HepG2 (cell line): ENCODE measurements around the gene REEP6. TPM values are rescaled to one million over a fixed set of nuclear protein-coding genes. Genes with fewer than 3 reads are reported as not detected.
A peak's percentile ranks its signal among the peaks of the same experiment; 100 is the strongest.

Source experiments
- ATAC-seq: fragments of 200-7000 bp; cut with Tn5 transposase; 3 replicates; pipeline ENCODE4 v1.9.1; 2020; ENCODE audit warnings: mild to moderate bottlenecking, moderate library complexity
- BruUV-seq: library from RNA; stranded (reverse); fragments of 400-500 nt; replicated peaks from 2 replicates; lab custom pipeline; 2021; lab: Mats Ljungman, UMichigan
- CTCF ChIA-PET: fragments of 300-600 bp; formaldehyde crosslinking; extraction: SDS; loops from one replicate; lab custom pipeline; 2021; ENCODE audit warnings: low total read pairs, inconsistent platforms, low intra/inter-chr PET ratio; lab: Yijun Ruan, JAX
- POLR2A ChIA-PET: fragments of 350-600 bp; sonication (Branson Sonifier 250); formaldehyde crosslinking; loops from one replicate; lab custom pipeline; 2020; ENCODE audit warnings: antibody characterized with exemption, inconsistent platforms; lab: Yijun Ruan, JAX
- DNase-seq: peaks from one replicate; pipeline ENCODE4 v3.0.0-alpha.2; 2015; ENCODE audit warnings: low spot score
- FAIRE-seq: peaks from 3 replicates; lab custom pipeline; 2011; peaks lifted over from hg19 to GRCh38; lab: Jason Lieb, UNC
- H2AFZ ChIP-seq: one replicate; pipeline ENCODE4 v1.6.1; 2011; ENCODE audit warnings: low read length, inconsistent platforms
- H3K27ac ChIP-seq: fragments of 300-600 bp; 3 replicates; pipeline ENCODE4 v1.8.0; 2011; ENCODE audit warnings: mixed run types, mild to moderate bottlenecking, mixed read lengths, low read length, inconsistent platforms; ENCODE audit not compliant: insufficient read depth; ENCODE audit errors: extremely low read length
- H3K27me3 ChIP-seq, 2 experiments: fragments of 200-600 bp in 1 of 2; 2 replicates in 1 of 2; 3 replicates in 1 of 2; pipeline versions ENCODE4 v1.6.0 to v1.8.0; 2011; ENCODE audit warnings: low read length in 2 of 2, mild to moderate bottlenecking in 2 of 2, moderate library complexity in 2 of 2, inconsistent platforms in 1 of 2; ENCODE audit not compliant: insufficient read depth in 2 of 2, control insufficient read depth in 1 of 2
- H3K36me3 ChIP-seq, 2 experiments: fragments of 200-600 bp in 1 of 2; replicated peaks in 1 of 2; 2 replicates in 1 of 2; 3 replicates in 1 of 2; pipeline versions ENCODE4 v1.5.1 to v1.8.0; 2011; ENCODE audit warnings: low read length in 2 of 2, inconsistent platforms in 1 of 2; ENCODE audit not compliant: insufficient read depth in 2 of 2, control insufficient read depth in 1 of 2
- H3K4me1 ChIP-seq: 2 replicates; pipeline ENCODE4 v1.5.1; 2012; ENCODE audit warnings: low read length, inconsistent platforms; ENCODE audit not compliant: insufficient read depth
- H3K4me2 ChIP-seq: 2 replicates; pipeline ENCODE4 v1.6.0; 2011; ENCODE audit warnings: low read depth, low read length, inconsistent platforms
- H3K4me3 ChIP-seq, 3 experiments: fragments of 200-600 bp in 1 of 3; sonication (generic), shearing (Covaris generic) in 1 of 3; replicated peaks in 1 of 3; 2 replicates each; pipeline ENCODE4 v1.5.1; 2011 to 2016; ENCODE audit warnings: low read length in 3 of 3, inconsistent platforms in 2 of 3, low read depth in 2 of 3, mild to moderate bottlenecking in 2 of 3, control low read depth in 1 of 3, mixed read lengths in 1 of 3; ENCODE audit not compliant: insufficient read depth in 1 of 3
- H3K79me2 ChIP-seq: one replicate; pipeline ENCODE4 v1.6.1; 2011; ENCODE audit warnings: low read length, inconsistent platforms; ENCODE audit not compliant: insufficient read depth
- H3K9ac ChIP-seq: 2 replicates; pipeline ENCODE4 v1.6.0; 2011; ENCODE audit warnings: mild to moderate bottlenecking, low read depth, low read length, inconsistent platforms; ENCODE audit not compliant: insufficient read depth
- H3K9me3 ChIP-seq: 2 replicates; pipeline ENCODE4 v1.5.1; 2012; ENCODE audit warnings: mild to moderate bottlenecking, low read length
- H4K20me1 ChIP-seq: 2 replicates; pipeline ENCODE4 v1.6.0; 2011; ENCODE audit warnings: inconsistent platforms, mild to moderate bottlenecking, low read length, moderate library complexity; ENCODE audit not compliant: insufficient read depth
- AGO2 ChIP-seq: fragments of 200-400 bp; formaldehyde crosslinking; optimal IDR thresholded peaks from 2 replicates; pipeline ENCODE3; 2017; ENCODE audit warnings: mild to moderate bottlenecking, low read depth, low read length, moderate library complexity
- ASH2L ChIP-seq: fragments of 300-600, 200-600 bp; sonication (generic); IDR thresholded peaks from 2 replicates; pipeline ENCODE4 v1.7.0; 2017; ENCODE audit warnings: low read depth, mild to moderate bottlenecking, moderate library complexity, mixed read lengths, low read length; ENCODE audit not compliant: insufficient read length
- GPN1 ChIP-seq: sonication (generic); formaldehyde crosslinking; IDR thresholded peaks from 2 replicates; pipeline ENCODE4 v1.5.1; 2020; ENCODE audit warnings: missing genetic modification reagents, borderline replicate concordance
- GZF1 ChIP-seq: sonication (generic); formaldehyde crosslinking; IDR thresholded peaks from 2 replicates; pipeline ENCODE4 v1.5.1; 2020; ENCODE audit warnings: mild to moderate bottlenecking, missing genetic modification reagents
- HIVEP1 ChIP-seq: sonication (generic); formaldehyde crosslinking; IDR thresholded peaks from 2 replicates; pipeline ENCODE4 v1.4.0; 2020; ENCODE audit warnings: mild to moderate bottlenecking, missing genetic modification reagents
- KDM3A ChIP-seq: IDR thresholded peaks from 2 replicates; pipeline ENCODE4 v1.6.1; 2018; ENCODE audit warnings: low read depth, missing compliant biosample characterization
- NFYB ChIP-seq: sonication (generic); formaldehyde crosslinking; IDR thresholded peaks from 2 replicates; pipeline ENCODE4 v1.4.0; 2020; ENCODE audit warnings: missing genetic modification reagents
- PCBP2 ChIP-seq: fragments of 200-400 bp; formaldehyde crosslinking; optimal IDR thresholded peaks from 2 replicates; pipeline ENCODE3; 2018; ENCODE audit warnings: low read length, low read depth; ENCODE audit not compliant: poor library complexity, severe bottlenecking
- SRSF1 ChIP-seq: fragments of 200-400 bp; formaldehyde crosslinking; optimal IDR thresholded peaks from 2 replicates; pipeline ENCODE3; 2017; ENCODE audit warnings: mild to moderate bottlenecking, low read depth, low read length, moderate library complexity
- SRSF9 ChIP-seq: fragments of 200-400 bp; formaldehyde crosslinking; IDR thresholded peaks from 2 replicates; pipeline ENCODE4 v1.6.1; 2018; ENCODE audit warnings: borderline replicate concordance, mild to moderate bottlenecking, low read depth, low read length; ENCODE audit not compliant: insufficient read depth, poor library complexity, severe bottlenecking
- TAF1 ChIP-seq: sonication (generic); formaldehyde crosslinking; IDR thresholded peaks from 2 replicates; pipeline ENCODE4 v1.4.0; 2020; ENCODE audit warnings: missing genetic modification reagents
- TCF7L2 ChIP-seq: IDR thresholded peaks from 2 replicates; pipeline ENCODE4 v1.6.1; 2011; ENCODE audit warnings: mild to moderate bottlenecking, low read depth, low read length, moderate library complexity
- ZKSCAN1 ChIP-seq: fragments of 150-350 bp; IDR thresholded peaks from 2 replicates; pipeline ENCODE4 v1.6.1; 2014; ENCODE audit warnings: low read length
- ZNF3 ChIP-seq: IDR thresholded peaks from 2 replicates; pipeline ENCODE4 v1.7.0; 2017; ENCODE audit warnings: inconsistent platforms
- ZNF543 ChIP-seq: sonication (generic); formaldehyde crosslinking; IDR thresholded peaks from 2 replicates; pipeline ENCODE4 v1.4.0; 2020; ENCODE audit warnings: mild to moderate bottlenecking, missing genetic modification reagents
- ZNF614 ChIP-seq: IDR thresholded peaks from 2 replicates; pipeline ENCODE4 v1.6.1; 2018; ENCODE audit warnings: missing biosample characterization, missing genetic modification reagents, inconsistent platforms, borderline replicate concordance
- ZNF709 ChIP-seq: sonication (generic); formaldehyde crosslinking; IDR thresholded peaks from 2 replicates; pipeline ENCODE4 v1.5.0; 2020; ENCODE audit warnings: mild to moderate bottlenecking, missing genetic modification reagents
- ZNF768 ChIP-seq: sonication (generic); formaldehyde crosslinking; IDR thresholded peaks from 2 replicates; pipeline ENCODE4 v1.4.0; 2020; ENCODE audit warnings: missing genetic modification reagents
- ZNF777 ChIP-seq: sonication (generic); formaldehyde crosslinking; IDR thresholded peaks from 2 replicates; pipeline ENCODE4 v1.4.0; 2020; ENCODE audit warnings: missing genetic modification reagents
- ZSCAN25 ChIP-seq: sonication (generic); formaldehyde crosslinking; IDR thresholded peaks from 2 replicates; pipeline ENCODE4 v1.8.0; 2022; ENCODE audit warnings: mild to moderate bottlenecking, missing genetic modification reagents
- WGBS: methylation state at CpG from one replicate; pipeline ENCODE4 v1.1.6; 2017; ENCODE audit warnings: low lambda C conversion rate; 5-methylcytosine and 5-hydroxymethylcytosine counted together
- in situ Hi-C: cut with HindIII; loops from 2 replicates; pipeline ENCODE4 v1.10.0; 2017; ENCODE audit warnings: low pct_unique_long_range_greater_than_20kb; ENCODE audit not compliant: extremely low pct_ligation_motif_present
- intact Hi-C: fragments of 100-400 bp; cut with micrococcal nuclease; formaldehyde crosslinking; loops from one replicate; pipeline ENCODE4 v1.10.0; 2022; ENCODE audit not compliant: unreplicated experiment
- polyA plus RNA-seq, 8 experiments: library from polyadenylated mRNA; depleted of rRNA in 3 of 8; stranded (reverse) in 7 of 8; unstranded in 1 of 8; fragments of >200 nt; fragmentation: Illumina TruSeq in 4 of 8; extraction: Trizol in 4 of 8; gene quantifications; 2 replicates each; pipeline versions ENCODE4 v1.2.1 to v1.2.3, GENCODE V29; 2011 to 2016; ENCODE audit warnings: low read depth in 4 of 8, missing spikeins in 1 of 8, mixed read lengths in 1 of 8; ENCODE audit not compliant: insufficient read depth in 1 of 8
- total RNA-seq, 5 experiments: library from RNA; depleted of rRNA; stranded (reverse); fragments of >200 nt; fragmentation: Illumina TruSeq; extraction: Trizol; gene quantifications; 2 replicates each; pipeline ENCODE4 v1.2.3, GENCODE V29; 2016; ENCODE audit warnings: low read depth in 1 of 5
- TF ChIP-seq, protein P1 (sequence below): sonication (generic); formaldehyde crosslinking; IDR thresholded peaks from 2 replicates; pipeline ENCODE4 v1.5.0; 2020; ENCODE audit warnings: missing genetic modification reagents

REEP6 gene
- total and polyA plus RNA-seq, 2 of the 13 experiments (the other 11 are each of a cell fraction or from before 2014, with no cell fraction given), result 10.0 to 28.8 TPM

GRCh38 chr19:1503089-1503924 is 12.3 kb downstream of the REEP6 start (continued):
- TF ChIP-seq ZSCAN25 (peak; percentile 39; the same call in 1 of the 2 replicates), ZNF3 (CRISPR knock-in tag) (no peak), NFYB (CRISPR knock-in tag) (peak; percentile 59), ZKSCAN1 (no peak), KDM3A (CRISPR knock-in tag) (peak; percentile 27; the same call in 1 of the 2 replicates), GPN1 (no peak), GZF1 (CRISPR knock-in tag) (no peak)
- TF ChIP-seq, all 625 proteins: peak for 90

DNA sequence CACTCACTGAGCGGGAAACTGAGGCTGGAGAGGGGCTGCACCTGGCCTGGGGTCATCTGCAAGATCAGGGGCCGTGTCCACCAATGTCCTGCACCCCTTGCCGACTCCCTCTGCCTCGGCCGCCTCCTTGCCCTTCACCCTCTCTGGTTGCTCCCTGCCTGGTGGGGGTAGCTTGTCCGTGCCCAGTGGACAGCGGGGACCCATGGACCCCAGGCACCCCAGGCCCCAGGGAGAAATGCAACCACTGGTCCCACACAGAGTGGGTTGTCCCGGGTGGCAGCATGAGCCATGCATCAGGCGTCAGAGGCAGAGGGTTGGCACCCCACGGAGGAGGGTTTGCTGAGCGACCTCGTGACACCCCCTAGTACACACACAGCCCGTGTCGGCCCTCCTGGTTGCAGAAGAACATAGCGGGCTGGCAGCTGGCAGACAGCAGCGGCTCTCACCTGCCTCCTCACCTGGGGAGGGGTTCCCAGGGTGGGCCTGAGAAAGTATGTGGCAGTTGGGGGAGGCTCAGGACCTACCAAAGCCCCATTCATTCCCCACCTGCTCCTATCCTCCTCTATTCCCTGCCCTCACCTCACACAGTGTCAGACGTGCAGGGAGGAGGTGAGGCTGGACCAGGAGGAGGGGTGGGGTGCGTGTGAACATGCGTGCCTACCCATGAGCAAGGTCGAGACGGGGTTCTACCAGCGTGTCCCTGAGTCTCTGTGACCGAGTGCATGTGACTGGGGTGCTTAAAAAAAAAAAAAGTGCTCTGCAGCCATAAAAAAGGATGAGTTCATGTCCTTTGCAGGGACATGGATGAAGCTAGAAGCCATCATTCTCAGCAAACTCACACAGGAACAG is 13.2 kb downstream of the REEP6 start:
- no TSS peak for BruUV-seq
- ChIA-PET POLR2A (interaction anchor here (1.3 kb wide), 1 partner anchor 13 kb away, joined by 4 read pairs; the partner anchor contains the start of gene REEP6), CTCF (interaction anchor here (0.6 to 1.2 kb wide), 2 partner anchors 9 to 97 kb away, joined by 3 to 5 read pairs; partner anchors contain the start of genes ADAMTSL5 and DAZAP1)
- WGBS, result 65% methylated on average over 17 of the region's 23 CpGs
- H3K36me3 ChIP-seq, result no peaks in the 10 kb centered on the region
- in situ Hi-C loops (no loop called here), intact Hi-C loops (no loop called here)
- no peak overlapping the region for H3K4me2 ChIP-seq
- DNase-seq (no peak), ATAC-seq (no peak), FAIRE-seq (no peak)
- no peak overlapping the region for H3K4me3 ChIP-seq
- no peak overlapping the region for H3K9ac ChIP-seq
- peaks cover 21% of the 10 kb centered on the region for H3K4me1 ChIP-seq
- H3K27ac ChIP-seq, result no peak overlapping the region
- H4K20me1 ChIP-seq, result no peaks in the 10 kb centered on the region
- no peaks in the 10 kb centered on the region for H3K79me2 ChIP-seq
- H3K9me3 ChIP-seq, result no peaks in the 10 kb centered on the region
- H3K27me3 ChIP-seq, result no peaks in the 10 kb centered on the region
- no peak overlapping the region for H2AFZ ChIP-seq
- TF ChIP-seq ZNF709 (CRISPR knock-in tag) (no peak), ASH2L (no peak), PCBP2 (no peak), SRSF1 (peak; percentile 13), SRSF9 (no peak), TAF1 (CRISPR knock-in tag) (no peak), HIVEP1 (CRISPR knock-in tag) (no peak), ZNF777 (no peak), AGO2 (peak; percentile 51), ZNF543 (CRISPR knock-in tag) (no peak), TCF7L2 (no peak), ZNF768 (CRISPR knock-in tag) (0 out of 2 replicates have a peak, but pooled peaks have one; percentile 17), ZNF614 (CRISPR knock-in tag) (no peak)
- TF ChIP-seq, protein P1, sequence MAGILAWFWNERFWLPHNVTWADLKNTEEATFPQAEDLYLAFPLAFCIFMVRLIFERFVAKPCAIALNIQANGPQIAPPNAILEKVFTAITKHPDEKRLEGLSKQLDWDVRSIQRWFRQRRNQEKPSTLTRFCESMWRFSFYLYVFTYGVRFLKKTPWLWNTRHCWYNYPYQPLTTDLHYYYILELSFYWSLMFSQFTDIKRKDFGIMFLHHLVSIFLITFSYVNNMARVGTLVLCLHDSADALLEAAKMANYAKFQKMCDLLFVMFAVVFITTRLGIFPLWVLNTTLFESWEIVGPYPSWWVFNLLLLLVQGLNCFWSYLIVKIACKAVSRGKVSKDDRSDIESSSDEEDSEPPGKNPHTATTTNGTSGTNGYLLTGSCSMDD, result no peak
